B cell (primary cell): ENCODE results near the gene SLC5A2.
A peak's percentile ranks its signal among the peaks of the same experiment; 100 is the strongest.

Experiments used
- EZH2 ChIP-seq: IDR thresholded peaks from 2 replicates; pipeline ENCODE4 v1.6.1; 2012; ENCODE audit warnings: borderline replicate concordance, low read depth, mild to moderate bottlenecking, moderate library complexity, low read length; ENCODE audit not compliant: insufficient read depth, poor library complexity, severe bottlenecking
- TF ChIP-seq, protein P1 (sequence below): fragments of 200-600 bp; IDR thresholded peaks from one replicate; pipeline ENCODE4 v1.8.0; 2022; ENCODE audit warnings: antibody characterized with exemption, mild to moderate bottlenecking

GRCh38 chr16:31455601-31456314, 27.2 kb upstream of the SLC5A2 start:
- TF ChIP-seq, protein P1, sequence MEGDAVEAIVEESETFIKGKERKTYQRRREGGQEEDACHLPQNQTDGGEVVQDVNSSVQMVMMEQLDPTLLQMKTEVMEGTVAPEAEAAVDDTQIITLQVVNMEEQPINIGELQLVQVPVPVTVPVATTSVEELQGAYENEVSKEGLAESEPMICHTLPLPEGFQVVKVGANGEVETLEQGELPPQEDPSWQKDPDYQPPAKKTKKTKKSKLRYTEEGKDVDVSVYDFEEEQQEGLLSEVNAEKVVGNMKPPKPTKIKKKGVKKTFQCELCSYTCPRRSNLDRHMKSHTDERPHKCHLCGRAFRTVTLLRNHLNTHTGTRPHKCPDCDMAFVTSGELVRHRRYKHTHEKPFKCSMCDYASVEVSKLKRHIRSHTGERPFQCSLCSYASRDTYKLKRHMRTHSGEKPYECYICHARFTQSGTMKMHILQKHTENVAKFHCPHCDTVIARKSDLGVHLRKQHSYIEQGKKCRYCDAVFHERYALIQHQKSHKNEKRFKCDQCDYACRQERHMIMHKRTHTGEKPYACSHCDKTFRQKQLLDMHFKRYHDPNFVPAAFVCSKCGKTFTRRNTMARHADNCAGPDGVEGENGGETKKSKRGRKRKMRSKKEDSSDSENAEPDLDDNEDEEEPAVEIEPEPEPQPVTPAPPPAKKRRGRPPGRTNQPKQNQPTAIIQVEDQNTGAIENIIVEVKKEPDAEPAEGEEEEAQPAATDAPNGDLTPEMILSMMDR: peak; percentile 53
- TF ChIP-seq EZH2: no peak
